GM12878 (cell line): ENCODE results near the gene PPP2R1B. TPM values are rescaled to one million over a fixed set of nuclear protein-coding genes. Genes with fewer than 3 reads are reported as not detected.

Experiments used
- ATAC-seq: fragments of 200-7000 bp; cut with Tn5 transposase; 3 replicates; pipeline ENCODE4 v1.9.1; 2020; ENCODE audit warnings: mild to moderate bottlenecking, moderate library complexity
- BruUV-seq: library from RNA; stranded (reverse); fragments of 400-500 nt; replicated peaks from 2 replicates; lab custom pipeline; 2021; lab: Mats Ljungman, UMichigan
- CTCF ChIA-PET: fragments of 300-600 bp; sonication (Branson Sonifier 250); formaldehyde crosslinking; extraction: SDS; loops from one replicate; lab custom pipeline; 2021; ENCODE audit warnings: inconsistent platforms; lab: Yijun Ruan, JAX
- POLR2A ChIA-PET: fragments of 350-600 bp; formaldehyde crosslinking; extraction: SDS; loops from one replicate; lab custom pipeline; 2021; ENCODE audit warnings: inconsistent platforms; lab: Charles Lee
- RAD21 ChIA-PET: fragments of 300-600 bp; sonication (Branson Sonifier 250); formaldehyde crosslinking; loops from one replicate; lab custom pipeline; 2023; ENCODE audit warnings: antibody characterized with exemption; ENCODE audit not compliant: unreplicated experiment; lab: Charles Lee
- SMC1A ChIA-PET: fragments of 300-600 bp; sonication (Branson Sonifier 250); formaldehyde crosslinking; loops from one replicate; lab custom pipeline; 2023; ENCODE audit not compliant: unreplicated experiment, uncharacterized antibody; lab: Charles Lee
- DNase-seq: peaks from one replicate; pipeline ENCODE4 v3.0.0-alpha.2; 2011; ENCODE audit warnings: low read depth, low spot score
- FAIRE-seq: peaks from 3 replicates; lab custom pipeline; 2011; peaks lifted over from hg19 to GRCh38; lab: Jason Lieb, UNC
- H2AFZ ChIP-seq: 2 replicates; pipeline ENCODE4 v1.6.0; 2011; ENCODE audit warnings: low read depth, low read length, control low read depth; ENCODE audit not compliant: control insufficient read depth
- H3K27ac ChIP-seq: 2 replicates; pipeline ENCODE4 v1.5.1; 2011; ENCODE audit warnings: control low read depth; ENCODE audit not compliant: control insufficient read depth, insufficient read depth
- H3K27me3 ChIP-seq, 2 experiments: replicated peaks in 1 of 2; 2 replicates each; pipeline versions ENCODE4 v1.6.0 to v1.6.1; 2011; ENCODE audit warnings: low read length in 1 of 2; ENCODE audit not compliant: control insufficient read depth in 2 of 2, insufficient read depth in 2 of 2
- H3K36me3 ChIP-seq, 2 experiments: 2 replicates each; pipeline ENCODE4 v1.5.1; 2011; ENCODE audit warnings: low read length in 1 of 2; ENCODE audit not compliant: control insufficient read depth in 2 of 2, insufficient read depth in 2 of 2
- H3K4me1 ChIP-seq: 2 replicates; pipeline ENCODE4 v1.6.1; 2011; ENCODE audit warnings: mild to moderate bottlenecking, low read length, moderate library complexity, mixed read lengths; ENCODE audit not compliant: control insufficient read depth, insufficient read depth
- H3K4me2 ChIP-seq: 2 replicates; pipeline ENCODE4 v1.6.0; 2011; ENCODE audit warnings: control low read depth; ENCODE audit not compliant: control insufficient read depth, insufficient read depth
- H3K4me3 ChIP-seq: fragments of 200-600 bp; sonication (generic); 2 replicates; pipeline ENCODE4 v1.5.1; 2016
- H3K79me2 ChIP-seq: 2 replicates; pipeline ENCODE4 v1.6.0; 2011; ENCODE audit warnings: low read length; ENCODE audit not compliant: control insufficient read depth, insufficient read depth
- H3K9ac ChIP-seq: 2 replicates; pipeline ENCODE4 v1.8.0; 2011; ENCODE audit warnings: low read length, control low read depth, mixed read lengths; ENCODE audit not compliant: control insufficient read depth, insufficient read depth
- H3K9me3 ChIP-seq: replicated peaks from 3 replicates; pipeline ENCODE4 v1.5.1; 2011; ENCODE audit warnings: mild to moderate bottlenecking, low read length; ENCODE audit not compliant: control insufficient read depth, insufficient read depth
- H4K20me1 ChIP-seq: 2 replicates; pipeline ENCODE4 v1.6.0; 2011; ENCODE audit not compliant: control insufficient read depth, insufficient read depth
- ASH2L ChIP-seq: fragments of 300-600, 200-600 bp; sonication (generic); IDR thresholded peaks from 2 replicates; pipeline ENCODE4 v1.6.1; 2017; ENCODE audit warnings: low read depth, mild to moderate bottlenecking, borderline replicate concordance
- KLF5 ChIP-seq: fragments of 450-650 bp; IDR thresholded peaks from 2 replicates; pipeline ENCODE4 v1.6.1; 2014; ENCODE audit warnings: mild to moderate bottlenecking; ENCODE audit not compliant: partially characterized antibody
- MEF2A ChIP-seq: IDR thresholded peaks from 2 replicates; pipeline ENCODE4 v1.6.1; 2011; ENCODE audit warnings: low read depth, mild to moderate bottlenecking, low read length, moderate library complexity; ENCODE audit not compliant: insufficient read depth
- MEF2B ChIP-seq: fragments of 450-650 bp; IDR thresholded peaks from 2 replicates; pipeline ENCODE4 v1.6.1; 2018; ENCODE audit warnings: mild to moderate bottlenecking, moderate library complexity; ENCODE audit not compliant: partially characterized antibody, poor library complexity, severe bottlenecking
- NR2C2 ChIP-seq: IDR thresholded peaks from 2 replicates; pipeline ENCODE4 v1.6.1; 2011; ENCODE audit warnings: borderline replicate concordance, low read depth; ENCODE audit not compliant: control insufficient read depth, insufficient read length
- POU2F2 ChIP-seq: IDR thresholded peaks from 3 replicates; pipeline ENCODE4 v1.6.1; 2011; ENCODE audit warnings: low read depth, mild to moderate bottlenecking, low read length, borderline replicate concordance
- SMARCA5 ChIP-seq: fragments of 450-650 bp; IDR thresholded peaks from 2 replicates; pipeline ENCODE4 v1.6.1; 2017; ENCODE audit warnings: mild to moderate bottlenecking
- STAT3 ChIP-seq: IDR thresholded peaks from 2 replicates; pipeline ENCODE4 v1.6.1; 2011; ENCODE audit warnings: low read depth, low read length, improper control_type of control experiment
- ZNF217 ChIP-seq: fragments of 450-650 bp; IDR thresholded peaks from 2 replicates; pipeline ENCODE4 v1.6.1; 2017; ENCODE audit warnings: antibody characterized with exemption, mild to moderate bottlenecking
- WGBS: methylation state at CpG from one replicate; pipeline ENCODE4 v1.1.6; 2016; ENCODE audit warnings: low lambda C conversion rate; ENCODE audit not compliant: insufficient replicate concordance, insufficient coverage; ENCODE audit errors: missing lambda C conversion rate; 5-methylcytosine and 5-hydroxymethylcytosine counted together
- in situ Hi-C: fragments of 300-500 bp; cut with MboI; formaldehyde crosslinking; loops from 9 replicates; pipeline ENCODE4 v1.14.3; 2018; ENCODE audit warnings: mixed read lengths
- intact Hi-C: fragments of 100-400 bp; cut with micrococcal nuclease; formaldehyde crosslinking; loops from one replicate; pipeline ENCODE4 v1.14.2; 2022; ENCODE audit not compliant: unreplicated experiment
- polyA plus RNA-seq, 11 experiments: library from polyadenylated mRNA; depleted of rRNA in 4 of 11; unstranded in 6 of 11; stranded (reverse) in 5 of 11; fragments of >200 nt; fragmentation: Nextera tagmentation in 4 of 11; fragmentation: Illumina TruSeq in 1 of 11; extraction: Ambion mirVana in 4 of 11; extraction: Trizol in 1 of 11; gene quantifications; 1 replicate in 1 of 11; 2 replicates in 10 of 11; pipeline versions ENCODE4 v1.2.1 to v1.2.3, GENCODE V29; 2011 to 2016; ENCODE audit warnings: inconsistent platforms in 2 of 11, missing spikeins in 2 of 11, low read depth in 1 of 11
- total RNA-seq, 4 experiments: library from RNA; depleted of rRNA in 3 of 4; stranded (reverse); fragments of >200 nt in 3 of 4; fragmentation: Illumina TruSeq in 1 of 4; extraction: Trizol in 1 of 4; gene quantifications; 2 replicates each; pipeline versions ENCODE4 v1.2.1 to v1.2.3, GENCODE V29; 2013 to 2021
- TF ChIP-seq, protein P1 (sequence below): IDR thresholded peaks from 2 replicates; pipeline ENCODE4 v1.6.1; 2012; ENCODE audit warnings: improper control_type of control experiment, low read depth, low read length; ENCODE audit not compliant: insufficient replicate concordance
- TF ChIP-seq, protein P2 (sequence below): IDR thresholded peaks from 2 replicates; pipeline ENCODE4 v1.6.1; 2012; ENCODE audit warnings: low read length, inconsistent platforms

Gene PPP2R1B
- total and polyA plus RNA-seq, 10 of the 15 experiments (the other 5 are each of a cell fraction or from before 2014, with no cell fraction given), result 26.6 to 68.2 (median 35.7) TPM

DNA sequence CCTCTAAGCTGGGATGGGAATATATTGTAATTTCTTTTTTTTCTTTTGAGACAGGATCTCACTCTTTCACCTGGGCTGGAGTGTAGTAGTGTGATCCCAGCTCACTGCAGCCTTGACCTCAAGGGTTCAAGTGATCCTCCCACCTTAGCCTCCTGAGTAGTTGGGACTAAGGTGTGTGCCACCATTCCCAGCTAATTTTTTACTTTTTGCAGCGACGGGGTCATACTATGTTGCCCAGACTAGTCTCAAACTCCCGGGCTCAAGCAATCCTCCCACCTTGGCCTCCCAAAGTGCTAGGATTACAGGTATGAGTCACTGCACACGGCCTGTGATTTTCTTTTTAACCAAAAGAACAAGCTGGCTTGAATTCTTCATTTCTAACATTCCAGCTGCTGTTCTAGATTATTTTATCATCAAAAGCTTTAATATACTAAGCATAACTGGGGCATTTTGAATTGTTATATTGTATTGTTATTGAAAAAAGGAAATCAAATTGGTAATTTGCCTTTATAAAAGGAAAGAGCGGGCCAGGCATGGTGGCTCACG lies 26.8 kb upstream of the PPP2R1B start:
- H2AFZ ChIP-seq, result no peak overlapping the region
- ATAC-seq (no peak), DNase-seq (no peak), FAIRE-seq (no peak)
- H3K9me3 ChIP-seq, result peaks cover 4% of the 10 kb centered on the region; the same call in 1 of the 3 replicates
- no peaks in the 10 kb centered on the region for H3K79me2 ChIP-seq
- no peak overlapping the region for H3K9ac ChIP-seq
- no peaks in the 10 kb centered on the region for H3K27me3 ChIP-seq
- H3K4me2 ChIP-seq, result no peak overlapping the region
- SMC1A ChIA-PET, result interaction anchor here (0.6 to 1.5 kb wide), 5 partner anchors 16 to 1148 kb away, joined by 3 to 5 read pairs (median 4); no protein-coding TSS in a partner anchor
- TF ChIP-seq, protein P1, sequence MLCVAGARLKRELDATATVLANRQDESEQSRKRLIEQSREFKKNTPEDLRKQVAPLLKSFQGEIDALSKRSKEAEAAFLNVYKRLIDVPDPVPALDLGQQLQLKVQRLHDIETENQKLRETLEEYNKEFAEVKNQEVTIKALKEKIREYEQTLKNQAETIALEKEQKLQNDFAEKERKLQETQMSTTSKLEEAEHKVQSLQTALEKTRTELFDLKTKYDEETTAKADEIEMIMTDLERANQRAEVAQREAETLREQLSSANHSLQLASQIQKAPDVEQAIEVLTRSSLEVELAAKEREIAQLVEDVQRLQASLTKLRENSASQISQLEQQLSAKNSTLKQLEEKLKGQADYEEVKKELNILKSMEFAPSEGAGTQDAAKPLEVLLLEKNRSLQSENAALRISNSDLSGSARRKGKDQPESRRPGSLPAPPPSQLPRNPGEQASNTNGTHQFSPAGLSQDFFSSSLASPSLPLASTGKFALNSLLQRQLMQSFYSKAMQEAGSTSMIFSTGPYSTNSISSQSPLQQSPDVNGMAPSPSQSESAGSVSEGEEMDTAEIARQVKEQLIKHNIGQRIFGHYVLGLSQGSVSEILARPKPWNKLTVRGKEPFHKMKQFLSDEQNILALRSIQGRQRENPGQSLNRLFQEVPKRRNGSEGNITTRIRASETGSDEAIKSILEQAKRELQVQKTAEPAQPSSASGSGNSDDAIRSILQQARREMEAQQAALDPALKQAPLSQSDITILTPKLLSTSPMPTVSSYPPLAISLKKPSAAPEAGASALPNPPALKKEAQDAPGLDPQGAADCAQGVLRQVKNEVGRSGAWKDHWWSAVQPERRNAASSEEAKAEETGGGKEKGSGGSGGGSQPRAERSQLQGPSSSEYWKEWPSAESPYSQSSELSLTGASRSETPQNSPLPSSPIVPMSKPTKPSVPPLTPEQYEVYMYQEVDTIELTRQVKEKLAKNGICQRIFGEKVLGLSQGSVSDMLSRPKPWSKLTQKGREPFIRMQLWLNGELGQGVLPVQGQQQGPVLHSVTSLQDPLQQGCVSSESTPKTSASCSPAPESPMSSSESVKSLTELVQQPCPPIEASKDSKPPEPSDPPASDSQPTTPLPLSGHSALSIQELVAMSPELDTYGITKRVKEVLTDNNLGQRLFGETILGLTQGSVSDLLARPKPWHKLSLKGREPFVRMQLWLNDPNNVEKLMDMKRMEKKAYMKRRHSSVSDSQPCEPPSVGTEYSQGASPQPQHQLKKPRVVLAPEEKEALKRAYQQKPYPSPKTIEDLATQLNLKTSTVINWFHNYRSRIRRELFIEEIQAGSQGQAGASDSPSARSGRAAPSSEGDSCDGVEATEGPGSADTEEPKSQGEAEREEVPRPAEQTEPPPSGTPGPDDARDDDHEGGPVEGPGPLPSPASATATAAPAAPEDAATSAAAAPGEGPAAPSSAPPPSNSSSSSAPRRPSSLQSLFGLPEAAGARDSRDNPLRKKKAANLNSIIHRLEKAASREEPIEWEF, result no peak
- TF ChIP-seq ZNF217, result no peak
- TF ChIP-seq MEF2B, result no peak
- no peak for TF ChIP-seq POU2F2
- TF ChIP-seq MEF2A, result no peak
- TF ChIP-seq, protein P2, sequence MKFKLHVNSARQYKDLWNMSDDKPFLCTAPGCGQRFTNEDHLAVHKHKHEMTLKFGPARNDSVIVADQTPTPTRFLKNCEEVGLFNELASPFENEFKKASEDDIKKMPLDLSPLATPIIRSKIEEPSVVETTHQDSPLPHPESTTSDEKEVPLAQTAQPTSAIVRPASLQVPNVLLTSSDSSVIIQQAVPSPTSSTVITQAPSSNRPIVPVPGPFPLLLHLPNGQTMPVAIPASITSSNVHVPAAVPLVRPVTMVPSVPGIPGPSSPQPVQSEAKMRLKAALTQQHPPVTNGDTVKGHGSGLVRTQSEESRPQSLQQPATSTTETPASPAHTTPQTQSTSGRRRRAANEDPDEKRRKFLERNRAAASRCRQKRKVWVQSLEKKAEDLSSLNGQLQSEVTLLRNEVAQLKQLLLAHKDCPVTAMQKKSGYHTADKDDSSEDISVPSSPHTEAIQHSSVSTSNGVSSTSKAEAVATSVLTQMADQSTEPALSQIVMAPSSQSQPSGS, result no peak
- no peak for TF ChIP-seq SMARCA5
- no peak for TF ChIP-seq ASH2L
- no peak for TF ChIP-seq STAT3
- no peak for TF ChIP-seq KLF5
- TF ChIP-seq NR2C2, result no peak
- POLR2A ChIA-PET, result interaction anchor here (0.6 kb wide), 1 partner anchor 11 kb away, joined by 5 read pairs; no protein-coding TSS in a partner anchor
- H3K36me3 ChIP-seq, result peaks cover 2% of the 10 kb centered on the region in 2 experiments; a peak in 3 of 4 replicates
- CTCF ChIA-PET, result interaction anchor here (1.2 to 6.3 kb wide), 2 partner anchors 16 to 44 kb away, joined by 6 to 31 read pairs; no protein-coding TSS in a partner anchor
- in situ Hi-C loops (no loop called here), intact Hi-C loops (no loop called here)
- no peaks in the 10 kb centered on the region for H3K4me1 ChIP-seq
- 97% methylated on average over 6 of the region's 6 CpGs for WGBS
- RAD21 ChIA-PET, result no interaction called here
- no peak overlapping the region for H3K27ac ChIP-seq
- BruUV-seq, result no TSS peak
- no peaks in the 10 kb centered on the region for H4K20me1 ChIP-seq
- H3K4me3 ChIP-seq, result no peak overlapping the region
